HCT116 (cell line): ENCODE measurements around the gene ARPC1B.

Experiments used
- CTCF ChIP-seq, 3 experiments: fragments of 200-600 bp in 1 of 3; sonication (generic) in 1 of 3; IDR thresholded peaks in 2 of 3; conservative IDR thresholded peaks in 1 of 3; 2 replicates each; pipeline ENCODE4 v1.5.1; 2012 to 2017; ENCODE audit warnings: low read depth in 2 of 3, low read length in 2 of 3, antibody characterized with exemption in 1 of 3, borderline replicate concordance in 1 of 3, control low read depth in 1 of 3, mild to moderate bottlenecking in 1 of 3, mixed read lengths in 1 of 3, mixed run types in 1 of 3, moderate library complexity in 1 of 3; ENCODE audit not compliant: insufficient read depth in 1 of 3
- EZH2 ChIP-seq: fragments of 200-600 bp; sonication (generic); IDR thresholded peaks from 2 replicates; pipeline ENCODE4 v1.6.1; 2017; ENCODE audit warnings: antibody characterized with exemption, mixed run types
- EZH2phosphoT487 ChIP-seq: fragments of 200-600 bp; IDR thresholded peaks from 2 replicates; pipeline ENCODE4 v1.6.1; 2018; ENCODE audit warnings: antibody characterized with exemption, borderline replicate concordance
- POLR2A ChIP-seq: IDR thresholded peaks from 2 replicates; pipeline ENCODE4 v1.7.0; 2011; ENCODE audit warnings: borderline replicate concordance; ENCODE audit not compliant: insufficient read depth, insufficient read length; ENCODE audit errors: extremely low read depth
- POLR2AphosphoS5 ChIP-seq: IDR thresholded peaks from 2 replicates; pipeline ENCODE4 v1.6.1; 2011; ENCODE audit warnings: mild to moderate bottlenecking, low read depth, low read length, moderate library complexity
- RAD21 ChIP-seq: IDR thresholded peaks from 2 replicates; pipeline ENCODE4 v1.6.1; 2012; ENCODE audit warnings: low read depth, mild to moderate bottlenecking
- SP1 ChIP-seq: IDR thresholded peaks from 2 replicates; pipeline ENCODE4 v1.6.1; 2012; ENCODE audit warnings: low read depth
- YY1 ChIP-seq: IDR thresholded peaks from 2 replicates; pipeline ENCODE4 v1.6.1; 2011; ENCODE audit warnings: low read length, low read depth, moderate library complexity, mild to moderate bottlenecking; ENCODE audit not compliant: insufficient replicate concordance; ENCODE audit errors: extremely low read depth
- ZNF274 ChIP-seq: fragments of 200-500 bp; sonication (Bioruptor generic); IDR thresholded peaks from 2 replicates; pipeline ENCODE4 v1.6.1; 2014; ENCODE audit warnings: mild to moderate bottlenecking, low read depth, low read length, inconsistent platforms

- no peak for TF ChIP-seq ZNF274
- TF ChIP-seq CTCF (IDR thresholded peaks at IDR 0.05 in 2 of 3, conservative IDR thresholded peaks at IDR 0.05 in 1 of 3; ENCODE audit: borderline replicate concordance in 1 of 3, insufficient read depth in 1 of 3, low read depth in 2 of 3, low read length in 2 of 3) = no peak
- TF ChIP-seq POLR2A = no peak
- no peak for TF ChIP-seq EZH2phosphoT487
- no peak for TF ChIP-seq POLR2AphosphoS5
- TF ChIP-seq RAD21 = no peak
- TF ChIP-seq EZH2 = no peak
- no peak for TF ChIP-seq SP1
- no peak for TF ChIP-seq YY1
These were observed 47.7 kb downstream of the ARPC1B start for GRCh38 chr7:99422186-99422585.
